ENCODE measurements around the gene CFAP46. TPM values are rescaled to one million over a fixed set of nuclear protein-coding genes. Genes with fewer than 3 reads are reported as not detected.

CFAP46 gene
- total and polyA plus RNA-seq, 2 of the 4 experiments (the other 2 are of a cell fraction): 1.3 to 1.8 TPM

DNA sequence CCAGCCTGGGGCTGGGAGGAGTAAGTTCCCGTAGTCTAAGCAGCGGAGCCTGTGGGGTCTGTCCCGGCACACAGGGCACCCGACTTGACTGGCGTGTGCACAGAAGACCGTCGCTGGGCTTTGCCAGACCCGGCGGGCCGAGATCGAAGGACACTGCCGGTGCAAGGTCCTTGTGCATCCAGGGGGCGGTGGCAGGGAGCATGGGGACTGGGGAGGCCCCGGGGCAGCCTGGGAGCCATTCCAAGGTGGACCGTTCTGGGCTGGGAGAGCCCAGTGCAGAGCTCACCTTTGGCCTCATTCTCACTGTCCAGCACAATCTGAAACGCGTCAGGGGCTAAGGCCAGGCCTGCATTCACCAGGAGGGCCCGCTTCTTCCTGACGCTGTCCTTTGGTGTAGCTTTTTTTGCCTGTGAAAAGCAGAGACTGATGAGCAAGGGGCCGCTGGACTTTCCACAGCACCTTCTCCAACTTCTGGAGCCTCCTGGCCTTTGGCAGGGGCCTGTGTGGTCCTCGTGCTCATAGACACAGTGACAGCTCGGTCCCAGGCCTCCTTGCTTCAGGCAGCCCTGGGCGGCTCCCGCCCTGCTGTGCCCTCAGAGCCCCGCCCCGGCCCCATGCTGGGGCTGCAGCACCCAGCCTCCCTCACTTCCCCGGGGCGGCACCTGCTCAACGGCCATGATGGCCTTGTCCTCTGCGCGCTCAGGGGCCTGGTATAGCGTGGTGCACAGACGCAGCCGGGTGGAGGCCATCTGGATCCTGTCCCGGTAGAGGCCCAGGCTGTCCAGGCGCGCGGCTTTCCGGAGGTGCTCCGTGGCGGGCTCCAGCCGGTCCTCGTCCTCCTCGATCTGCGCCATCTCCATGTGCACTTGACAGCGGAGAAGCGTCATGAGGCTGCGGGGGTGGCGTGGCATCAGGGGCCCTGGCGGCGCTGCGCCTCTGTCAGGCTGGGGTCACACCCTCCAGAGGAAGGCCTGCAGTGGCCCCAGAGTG is 20.3 kb downstream of the CFAP46 start:
- Histone ChIP-seq H2BK15ac (ENCODE audit: low read depth, low read length) (no peak overlapping the region), H4K8ac (ENCODE audit: low read depth in 2 of 2, low read length in 2 of 2) (no peak overlapping the region), H3K14ac (replicated peaks; ENCODE audit: low read depth, low read length) (no peak overlapping the region), H3K27me3 (ENCODE audit: control insufficient read depth, insufficient read depth, low read length) (no peaks in the 10 kb centered on the region), H3K9me1 (ENCODE audit: insufficient read depth, low read length) (no peaks in the 10 kb centered on the region), H3K9me3 (ENCODE audit: control insufficient read depth, insufficient read depth, low read length) (no peaks in the 10 kb centered on the region), H3K18ac (ENCODE audit: low read depth, low read length) (no peak overlapping the region), H3K36me3 (ENCODE audit: control insufficient read depth, insufficient read depth, low read length) (no peaks in the 10 kb centered on the region), H3K9ac (ENCODE audit: low read depth, low read length) (no peak overlapping the region), H3K4ac (ENCODE audit: low read depth, low read length) (no peak overlapping the region), H2AFZ (replicated peaks; ENCODE audit: low read length, poor library complexity) (no peak overlapping the region), H4K91ac (ENCODE audit: insufficient read depth, low read depth, low read length) (no peak overlapping the region), H4K5ac (ENCODE audit: low read depth, low read length) (no peak overlapping the region), H3K4me1 (ENCODE audit: control insufficient read depth, insufficient read depth, low read length) (no peaks in the 10 kb centered on the region), H3K79me1 (ENCODE audit: low read depth in 1 of 2, low read length in 2 of 2) (no peaks in the 10 kb centered on the region), H3K4me2 (ENCODE audit: low read depth, low read length) (no peak overlapping the region), H2AK9ac (replicated peaks; ENCODE audit: low read depth, low read length, poor library complexity) (no peak overlapping the region), H4K20me1 (ENCODE audit: insufficient read depth, low read length) (no peaks in the 10 kb centered on the region), H3K23ac (ENCODE audit: low read depth, low read length) (no peak overlapping the region), H3K56ac (ENCODE audit: extremely low read depth, insufficient read depth, low read length) (no peak overlapping the region), H2AK5ac (ENCODE audit: low read depth, low read length) (no peak overlapping the region), H2BK5ac (ENCODE audit: low read depth, low read length, poor library complexity, severe bottlenecking) (no peak overlapping the region), H2BK120ac (ENCODE audit: low read depth, low read length) (no peak overlapping the region), H3K4me3 (ENCODE audit: insufficient read depth, low read depth, low read length) (no peak overlapping the region), H3K27ac (ENCODE audit: insufficient read depth, low read length) (no peak overlapping the region), H2BK20ac (ENCODE audit: low read depth, low read length) (no peak overlapping the region)
- BruUV-seq (replicated peaks): no TSS peak
- intact Hi-C loops (cut with micrococcal nuclease) (no loop called here), dilution Hi-C loops (cut with HindIII; ENCODE audit: low sequenced_read_pairs, unreplicated experiment) (no loop called here), in situ Hi-C loops (cut with MboI; ENCODE audit: low sequenced_read_pairs) (no loop called here)
- POLR2A ChIA-PET (ENCODE audit: unreplicated experiment): no interaction called here
- DNase-seq (no peak), ATAC-seq (ENCODE audit: low read depth) (no peak)
- 83% methylated on average over 34 of the region's 52 CpGs; no CpG with 5 or more reads in 1 of the 2 experiments for WGBS, 2 experiments (ENCODE audit: extremely low coverage in 2 of 2, insufficient read length in 1 of 2)
- CTCF ChIA-PET: no interaction called here
- TF ChIP-seq, protein P1, sequence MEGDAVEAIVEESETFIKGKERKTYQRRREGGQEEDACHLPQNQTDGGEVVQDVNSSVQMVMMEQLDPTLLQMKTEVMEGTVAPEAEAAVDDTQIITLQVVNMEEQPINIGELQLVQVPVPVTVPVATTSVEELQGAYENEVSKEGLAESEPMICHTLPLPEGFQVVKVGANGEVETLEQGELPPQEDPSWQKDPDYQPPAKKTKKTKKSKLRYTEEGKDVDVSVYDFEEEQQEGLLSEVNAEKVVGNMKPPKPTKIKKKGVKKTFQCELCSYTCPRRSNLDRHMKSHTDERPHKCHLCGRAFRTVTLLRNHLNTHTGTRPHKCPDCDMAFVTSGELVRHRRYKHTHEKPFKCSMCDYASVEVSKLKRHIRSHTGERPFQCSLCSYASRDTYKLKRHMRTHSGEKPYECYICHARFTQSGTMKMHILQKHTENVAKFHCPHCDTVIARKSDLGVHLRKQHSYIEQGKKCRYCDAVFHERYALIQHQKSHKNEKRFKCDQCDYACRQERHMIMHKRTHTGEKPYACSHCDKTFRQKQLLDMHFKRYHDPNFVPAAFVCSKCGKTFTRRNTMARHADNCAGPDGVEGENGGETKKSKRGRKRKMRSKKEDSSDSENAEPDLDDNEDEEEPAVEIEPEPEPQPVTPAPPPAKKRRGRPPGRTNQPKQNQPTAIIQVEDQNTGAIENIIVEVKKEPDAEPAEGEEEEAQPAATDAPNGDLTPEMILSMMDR (conservative IDR thresholded peaks at IDR 0.05; ENCODE audit: low read depth, low read length): no peak
- TF ChIP-seq RCOR1 (IDR thresholded peaks at IDR 0.05; ENCODE audit: insufficient replicate concordance, low read length) (no peak), RAD21 (IDR thresholded peaks at IDR 0.05; ENCODE audit: low read length) (no peak), MAFK (IDR thresholded peaks at IDR 0.05; ENCODE audit: low read depth, low read length) (no peak), RFX5 (IDR thresholded peaks at IDR 0.05; ENCODE audit: low read depth, low read length) (no peak), POLR2A (IDR thresholded peaks at IDR 0.05; ENCODE audit: low read depth, low read length) (no peak), FOS (IDR thresholded peaks at IDR 0.05; ENCODE audit: low read depth, low read length) (no peak), CHD1 (IDR thresholded peaks at IDR 0.05; ENCODE audit: low read depth, low read length) (no peak), NFE2L2 (IDR thresholded peaks at IDR 0.05; ENCODE audit: low read depth, low read length) (no peak), BHLHE40 (IDR thresholded peaks at IDR 0.05; ENCODE audit: low read depth, low read length) (no peak), SMC3 (IDR thresholded peaks at IDR 0.05; ENCODE audit: low read depth, low read length) (no peak), MXI1 (IDR thresholded peaks at IDR 0.05; ENCODE audit: borderline replicate concordance, low read depth, low read length) (no peak), MAZ (IDR thresholded peaks at IDR 0.05; ENCODE audit: borderline replicate concordance, low read depth, low read length) (no peak)
- TF ChIP-seq, protein P2, sequence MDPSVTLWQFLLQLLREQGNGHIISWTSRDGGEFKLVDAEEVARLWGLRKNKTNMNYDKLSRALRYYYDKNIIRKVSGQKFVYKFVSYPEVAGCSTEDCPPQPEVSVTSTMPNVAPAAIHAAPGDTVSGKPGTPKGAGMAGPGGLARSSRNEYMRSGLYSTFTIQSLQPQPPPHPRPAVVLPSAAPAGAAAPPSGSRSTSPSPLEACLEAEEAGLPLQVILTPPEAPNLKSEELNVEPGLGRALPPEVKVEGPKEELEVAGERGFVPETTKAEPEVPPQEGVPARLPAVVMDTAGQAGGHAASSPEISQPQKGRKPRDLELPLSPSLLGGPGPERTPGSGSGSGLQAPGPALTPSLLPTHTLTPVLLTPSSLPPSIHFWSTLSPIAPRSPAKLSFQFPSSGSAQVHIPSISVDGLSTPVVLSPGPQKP (IDR thresholded peaks at IDR 0.05; ENCODE audit: borderline replicate concordance, low read depth, low read length): no peak
- TF ChIP-seq, protein P3, sequence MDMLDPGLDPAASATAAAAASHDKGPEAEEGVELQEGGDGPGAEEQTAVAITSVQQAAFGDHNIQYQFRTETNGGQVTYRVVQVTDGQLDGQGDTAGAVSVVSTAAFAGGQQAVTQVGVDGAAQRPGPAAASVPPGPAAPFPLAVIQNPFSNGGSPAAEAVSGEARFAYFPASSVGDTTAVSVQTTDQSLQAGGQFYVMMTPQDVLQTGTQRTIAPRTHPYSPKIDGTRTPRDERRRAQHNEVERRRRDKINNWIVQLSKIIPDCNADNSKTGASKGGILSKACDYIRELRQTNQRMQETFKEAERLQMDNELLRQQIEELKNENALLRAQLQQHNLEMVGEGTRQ (IDR thresholded peaks at IDR 0.05; ENCODE audit: low read depth, low read length): no peak
